Measurements from ENCODE around the gene BORCS5.
"Not testable (repeated sequence)": the region's sequence is repeated elsewhere in the genome, so short reads cannot be mapped to it uniquely, and the experiment has no call there.

The BORCS5 gene

GRCh38 chr12:12408265-12408690 is 51.4 kb downstream of the BORCS5 start:
- no peak for TF ChIP-seq CTCF (conservative IDR thresholded peaks at IDR 0.05)
- H3K27ac ChIP-seq: no peak overlapping the region

- not testable (repeated sequence) for H3K27ac ChIP-seq
Measured at GRCh38 chr12:12409337-12409736, 52.5 kb downstream of the BORCS5 start.

GRCh38 chr12:12415886-12416285 is 59.0 kb downstream of the BORCS5 start:
- peak overlapping the region; percentile 55 for H3K27ac ChIP-seq
- TF ChIP-seq CTCF (conservative IDR thresholded peaks at IDR 0.05): no peak

- H3K27ac ChIP-seq: not testable (repeated sequence)
Measured at GRCh38 chr12:12419165-12419564, 62.3 kb downstream of the BORCS5 start.

- no peak overlapping the region for H3K27ac ChIP-seq
- TF ChIP-seq CTCF (conservative IDR thresholded peaks at IDR 0.05): no peak
Measured at GRCh38 chr12:12423367-12423766, 66.5 kb downstream of the BORCS5 start.

- H3K27ac ChIP-seq: no peak overlapping the region
- TF ChIP-seq CTCF (conservative IDR thresholded peaks at IDR 0.05): no peak
Measured at GRCh38 chr12:12425001-12425400, 68.1 kb downstream of the BORCS5 start.

- TF ChIP-seq CTCF (conservative IDR thresholded peaks at IDR 0.05): no peak
- H3K27ac ChIP-seq: no peak overlapping the region
Measured at GRCh38 chr12:12425616-12426015, 68.7 kb downstream of the BORCS5 start.

GRCh38 chr12:12427568-12427967 is 70.7 kb downstream of the BORCS5 start:
- TF ChIP-seq CTCF (conservative IDR thresholded peaks at IDR 0.05): no peak
- no peak overlapping the region for H3K27ac ChIP-seq

GRCh38 chr12:12428047-12428446 is 71.2 kb downstream of the BORCS5 start:
- no peak for TF ChIP-seq CTCF (conservative IDR thresholded peaks at IDR 0.05)
- no peak overlapping the region for H3K27ac ChIP-seq

Data from VCaP (cell line).